H7 (cell line): Measurements from ENCODE around the gene PLVAP. TPM values are rescaled to one million over a fixed set of nuclear protein-coding genes. Genes with fewer than 3 reads are reported as not detected.

Experiments
- DNase-seq: peaks from one replicate; pipeline ENCODE4 v3.0.0; 2012
- H3K27me3 ChIP-seq: 2 replicates; pipeline ENCODE4 v1.6.0; 2011; ENCODE audit warnings: mild to moderate bottlenecking, low read length; ENCODE audit not compliant: control insufficient read depth, insufficient read depth
- H3K36me3 ChIP-seq: replicated peaks from 2 replicates; pipeline ENCODE4 v1.5.1; 2011; ENCODE audit warnings: low read length; ENCODE audit not compliant: control insufficient read depth, insufficient read depth
- H3K4me3 ChIP-seq: 2 replicates; pipeline ENCODE4 v1.5.1; 2011; ENCODE audit warnings: low read depth, mild to moderate bottlenecking, control low read depth, low read length, moderate library complexity; ENCODE audit not compliant: insufficient read depth
- total RNA-seq: library from RNA; depleted of rRNA; stranded (reverse); fragments of >200 nt; shearing (Covaris generic); gene quantifications from 2 replicates; pipeline ENCODE4 v1.2.3, GENCODE V29; 2014

The PLVAP gene
- total RNA-seq, 1 experiment from 2014 or later = not detected

DNA sequence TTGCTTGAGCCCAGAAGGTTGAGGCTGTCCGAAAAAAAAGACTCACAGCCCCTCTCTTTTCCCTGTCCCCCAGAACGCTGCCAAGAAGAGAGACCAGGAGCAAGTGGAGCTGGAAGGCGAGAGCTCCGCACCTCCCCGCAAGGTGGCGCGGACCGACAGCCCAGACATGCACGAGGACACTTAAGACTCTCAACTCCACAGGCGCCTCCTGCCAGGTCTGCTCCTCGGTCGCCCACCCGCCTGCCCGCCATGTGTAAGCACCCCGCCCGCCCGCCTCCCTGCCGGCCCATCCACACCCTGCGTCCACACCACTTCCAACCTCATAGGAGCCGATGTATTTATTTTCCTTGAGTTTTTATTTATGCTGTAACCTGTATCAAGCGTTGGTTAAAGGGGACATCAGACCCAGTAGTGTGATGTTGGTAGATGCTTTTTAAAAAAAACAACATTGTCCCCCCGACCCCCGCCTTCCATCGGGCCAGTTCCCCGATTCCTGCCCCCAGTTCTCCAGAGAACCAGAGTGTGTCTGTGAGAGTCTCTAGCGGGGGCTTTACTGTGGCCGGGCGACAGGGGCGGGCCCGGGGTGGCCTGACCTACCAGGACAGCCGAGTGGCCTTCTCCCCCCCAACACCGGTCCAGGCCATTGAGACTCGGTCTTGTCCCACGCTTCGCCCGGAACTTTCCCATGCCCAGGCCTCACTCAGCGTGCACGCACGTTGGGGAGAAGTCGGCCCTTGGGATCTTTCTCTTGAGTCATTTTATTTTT lies 57.5 kb downstream of the PLVAP start:
- Histone ChIP-seq H3K36me3 (peaks cover 11% of the 10 kb centered on the region), H3K27me3 (no peaks in the 10 kb centered on the region), H3K4me3 (no peak overlapping the region)
- peak; percentile 26 for DNase-seq

DNA sequence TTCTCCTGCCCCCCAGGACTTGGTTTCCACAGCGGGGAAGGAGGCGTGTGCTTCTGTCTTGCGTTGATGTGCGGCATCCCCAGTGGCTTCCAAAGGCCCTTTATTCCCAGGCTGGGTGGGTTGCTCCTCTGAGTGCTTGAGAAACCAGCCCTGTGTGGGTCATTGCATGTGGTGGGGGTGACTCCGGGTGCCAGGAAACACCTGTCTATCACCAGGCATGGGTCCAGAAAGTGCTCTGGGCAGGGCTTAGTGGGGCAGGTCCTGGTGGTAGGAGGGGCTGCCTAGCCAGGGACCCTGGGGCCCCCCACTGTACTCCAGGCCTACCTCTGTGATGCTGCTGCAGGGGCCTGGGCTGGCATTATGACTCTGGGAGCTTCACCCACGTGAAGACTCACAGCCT lies 58.2 kb downstream of the PLVAP start:
- Histone ChIP-seq H3K27me3 (no peaks in the 10 kb centered on the region), H3K36me3 (peaks cover 13% of the 10 kb centered on the region), H3K4me3 (no peak overlapping the region)
- DNase-seq = no peak

GRCh38 chr19:17314007-17314593 lies 63.0 kb downstream of the PLVAP start:
- no peak overlapping the region for H3K4me3 ChIP-seq
- DNase-seq = no peak
- H3K27me3 ChIP-seq = no peaks in the 10 kb centered on the region
- H3K36me3 ChIP-seq = peaks cover 11% of the 10 kb centered on the region

- Histone ChIP-seq H3K4me3 (no peak overlapping the region), H3K27me3 (no peaks in the 10 kb centered on the region), H3K36me3 (peaks cover 11% of the 10 kb centered on the region)
- no peak for DNase-seq
Observed at GRCh38 chr19:17312189-17313113, 64.7 kb downstream of the PLVAP start.

DNA sequence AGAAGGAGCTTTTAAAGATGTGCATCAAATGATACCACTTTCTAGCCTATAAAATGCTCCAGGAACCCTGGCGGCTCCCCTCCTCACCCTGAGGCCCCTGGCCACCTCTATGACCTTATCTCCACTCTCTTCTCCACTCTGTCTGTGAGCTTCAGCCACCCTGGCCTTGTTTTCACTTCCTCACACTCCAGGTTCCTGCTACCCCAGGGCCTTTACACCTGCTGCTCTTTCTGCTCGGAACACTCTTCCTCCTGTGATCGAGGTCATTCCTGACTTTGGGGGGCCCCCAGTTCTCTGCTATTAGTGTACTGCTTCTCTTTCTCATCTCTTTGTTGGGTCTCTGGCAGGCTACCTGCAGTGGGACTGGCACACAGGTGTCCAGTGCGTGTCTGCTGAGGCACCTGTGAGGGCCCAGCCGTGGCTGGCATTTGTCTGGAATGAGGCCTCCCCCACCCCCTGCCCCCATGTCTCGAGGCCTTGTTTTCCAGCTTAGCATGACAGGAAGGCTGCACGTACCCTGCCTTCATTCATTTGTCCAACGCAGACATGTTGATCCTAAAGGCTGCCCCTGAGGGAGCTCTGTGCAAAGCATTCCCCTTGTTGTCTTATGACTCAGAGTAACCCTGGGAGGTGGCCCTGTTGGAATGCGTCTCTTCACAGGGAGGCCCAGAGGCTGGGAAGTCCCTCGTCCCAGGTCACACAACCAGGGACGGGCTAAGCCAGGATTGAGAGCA lies 65.5 kb downstream of the PLVAP start:
- Histone ChIP-seq H3K27me3 (no peaks in the 10 kb centered on the region), H3K36me3 (peaks cover 11% of the 10 kb centered on the region), H3K4me3 (no peak overlapping the region)
- no peak for DNase-seq

DNA sequence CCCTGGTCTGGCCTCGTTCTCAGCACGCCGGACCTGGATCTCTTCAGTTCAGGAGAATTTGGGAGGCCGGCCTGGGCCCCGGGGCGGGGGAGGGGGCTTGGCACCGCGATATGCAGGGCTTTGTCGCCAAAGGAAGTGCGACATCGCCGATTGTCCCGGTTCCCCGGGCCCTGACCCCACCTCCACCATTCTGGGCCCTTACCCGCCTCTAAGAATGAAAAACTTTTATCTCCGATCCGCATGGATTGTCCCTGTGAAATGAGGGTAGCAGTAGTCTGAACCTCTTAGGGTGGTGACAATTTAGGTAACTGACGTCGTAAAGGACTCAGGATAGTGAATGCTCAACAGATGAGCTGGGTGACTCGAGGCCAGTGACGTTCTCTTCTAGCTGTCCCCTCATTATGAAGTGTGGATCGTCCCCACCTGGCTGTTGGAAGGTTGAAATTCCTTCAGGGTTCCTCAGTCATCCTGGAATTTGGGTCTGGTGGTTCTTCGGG lies 67.1 kb downstream of the PLVAP start:
- DNase-seq = no peak
- no peaks in the 10 kb centered on the region for H3K27me3 ChIP-seq

GRCh38 chr19:17309198-17309964 lies 67.8 kb downstream of the PLVAP start, which contains the start of gene DDA1:
DDA1 (plus strand) TSS chr19:17309563; CDS start chr19:17309655, 92 bp downstream.
- no peaks in the 10 kb centered on the region for H3K27me3 ChIP-seq
- H3K4me3 ChIP-seq = peak within 1 kb of the TSS; percentile 96
- DNase-seq = peak; percentile 99
- H3K36me3 ChIP-seq = peaks cover 3% of the 10 kb centered on the region

More for the DNA sequence above, 67.1 kb downstream of the PLVAP start:
- peaks cover 6% of the 10 kb centered on the region for H3K36me3 ChIP-seq
- H3K4me3 ChIP-seq = peak overlapping the region; percentile 96

- H3K27me3 ChIP-seq = no peaks in the 10 kb centered on the region
- no peaks in the 10 kb centered on the region; the same call in 1 of the 2 replicates for H3K36me3 ChIP-seq
- no peak for DNase-seq
- H3K4me3 ChIP-seq = no peak overlapping the region
Observed at GRCh38 chr19:17307876-17308377, 69.2 kb downstream of the PLVAP start.

DNA sequence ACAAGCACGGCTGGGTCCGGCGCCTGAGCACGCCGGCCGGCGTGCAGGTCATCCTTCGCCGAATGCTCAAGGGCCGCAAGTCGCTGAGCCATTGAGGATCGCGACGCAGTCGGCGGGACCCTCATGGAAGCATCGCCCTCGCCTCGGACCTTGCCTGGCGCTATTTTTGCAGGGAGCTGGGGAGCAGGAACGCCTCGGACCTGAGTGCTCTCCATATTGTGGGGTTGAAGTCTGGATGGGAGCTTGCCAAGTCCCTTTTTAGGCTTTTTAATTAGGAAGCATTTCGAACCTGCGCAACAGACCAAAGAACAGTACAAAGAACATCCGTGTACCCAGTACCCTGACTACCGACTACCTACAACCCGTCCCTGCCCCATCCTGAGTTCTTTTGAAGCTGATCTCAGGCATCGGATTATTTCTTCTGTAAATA lies 70.8 kb downstream of the PLVAP start:
- Histone ChIP-seq H3K27me3 (no peaks in the 10 kb centered on the region), H3K4me3 (peak overlapping the region; percentile 90), H3K36me3 (no peaks in the 10 kb centered on the region)
- DNase-seq = no peak

GRCh38 chr19:17305517-17306284 lies 71.4 kb downstream of the PLVAP start, which contains the start of gene MRPL34:
MRPL34 (plus strand) TSS chr19:17305872; CDS start chr19:17305893, 21 bp downstream.
- H3K27me3 ChIP-seq = no peaks in the 10 kb centered on the region
- peak; percentile 94 for DNase-seq
- H3K4me3 ChIP-seq = peak within 1 kb of the TSS; percentile 90
- H3K36me3 ChIP-seq = no peaks in the 10 kb centered on the region

DNA sequence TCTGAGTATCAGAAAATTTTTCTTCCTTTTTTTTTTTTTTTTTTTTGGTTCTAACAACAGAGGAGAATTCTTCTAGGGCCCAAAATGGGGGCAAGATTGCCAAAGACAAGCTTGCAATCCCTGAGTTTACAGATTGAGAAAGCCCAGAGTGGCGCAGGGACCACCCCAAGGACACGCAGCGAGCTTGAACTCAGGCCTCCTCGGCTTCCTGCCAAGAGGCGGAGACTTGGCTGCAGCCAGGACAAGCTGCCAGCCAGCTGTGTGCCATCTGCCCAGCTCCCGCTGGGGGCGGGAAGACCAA lies 72.0 kb downstream of the PLVAP start:
- H3K4me3 ChIP-seq = 0 out of 2 replicates have a peak overlapping the region, but pooled peaks have one; percentile 10
- H3K27me3 ChIP-seq = no peaks in the 10 kb centered on the region
- DNase-seq = no peak
- H3K36me3 ChIP-seq = no peaks in the 10 kb centered on the region

GRCh38 chr19:17304386-17305215 lies 72.5 kb downstream of the PLVAP start:
- no peaks in the 10 kb centered on the region for H3K36me3 ChIP-seq
- H3K4me3 ChIP-seq = no peak overlapping the region
- no peak for DNase-seq
- H3K27me3 ChIP-seq = no peaks in the 10 kb centered on the region
